Transverse colon (tissue), 4 donors: ENCODE data around the gene CENPH. TPM values are rescaled to one million over a fixed set of nuclear protein-coding genes. Genes with fewer than 3 reads are reported as not detected.

Experiments used
- DNase-seq: peaks from one replicate; pipeline ENCODE4 v3.0.0-alpha.2; 2019
- H3K27ac ChIP-seq, 4 donors: fragments of 200-600 bp; sonication (generic); 2 replicates each; pipeline ENCODE4 v1.5.1; 2016 to 2018; ENCODE audit warnings: inconsistent platforms in 4 of 4
- H3K27me3 ChIP-seq: fragments of 200-600 bp; sonication (generic); 2 replicates; pipeline ENCODE4 v1.5.1; 2017; ENCODE audit warnings: inconsistent platforms
- H3K36me3 ChIP-seq, 4 donors: fragments of 200-600 bp; sonication (generic); 2 replicates each; pipeline ENCODE4 v1.5.1; 2017 to 2019; ENCODE audit warnings: inconsistent platforms in 4 of 4
- H3K4me1 ChIP-seq, 4 donors: fragments of 200-600 bp; sonication (generic); 2 replicates each; pipeline ENCODE4 v1.5.1; 2017 to 2020; ENCODE audit warnings: inconsistent platforms in 4 of 4
- H3K4me3 ChIP-seq, 4 donors: fragments of 200-600 bp; sonication (generic); 1 replicate in 1 of 4; 2 replicates in 3 of 4; pipeline versions ENCODE4 v1.5.1 to v1.6.1; 2017 to 2019; ENCODE audit warnings: inconsistent platforms in 4 of 4
- H3K9me3 ChIP-seq, 2 donors: fragments of 200-600 bp; sonication (generic); 2 replicates each; pipeline ENCODE4 v1.5.1; 2017 to 2019; ENCODE audit warnings: inconsistent platforms in 2 of 2
- EP300 ChIP-seq: sonication (generic); formaldehyde crosslinking; IDR thresholded peaks from one replicate; pipeline ENCODE4 v1.6.1; 2017; ENCODE audit warnings: antibody characterized with exemption, low read depth
- POLR2A ChIP-seq: fragments of 450-650 bp; IDR thresholded peaks from one replicate; pipeline ENCODE4 v1.6.1; 2016; ENCODE audit warnings: antibody characterized with exemption, mild to moderate bottlenecking, moderate library complexity
- POLR2AphosphoS5 ChIP-seq, 3 donors: sonication (generic); formaldehyde crosslinking; IDR thresholded peaks; one replicate each; pipeline ENCODE4 v1.6.1; 2016; ENCODE audit warnings: antibody characterized with exemption in 3 of 3
- WGBS, 2 donors: methylation state at CpG; one replicate each; pipeline ENCODE4 v1.1.5; 2018; ENCODE audit warnings: low coverage in 1 of 2; 5-methylcytosine and 5-hydroxymethylcytosine counted together
- in situ Hi-C, 4 donors: fragments of 200-750 bp; cut with MboI; loops; one replicate each; pipeline versions ENCODE4 v1.15.0 to v1.15.1; 2017; ENCODE audit warnings: low sequenced_read_pairs in 3 of 4, low pct_ligation_motif_present in 1 of 4, low pct_unique_long_range_greater_than_20kb in 1 of 4
- intact Hi-C: fragments of 100-400 bp; cut with DNase I; formaldehyde crosslinking; loops from one replicate; pipeline ENCODE4 v1.15.1; 2023; ENCODE audit warnings: low total_unique reads
- total RNA-seq, 4 donors: library from RNA; depleted of rRNA; stranded (reverse); fragments of >200 nt; gene quantifications; one replicate each; pipeline ENCODE4 v1.1.0, GENCODE V29; 2016
- TF ChIP-seq, protein P1 (sequence below), 5 experiments: fragments of 200-600 bp in 3 of 5; fragments of 450-650 bp in 2 of 5; sonication (generic) in 3 of 5; IDR thresholded peaks; 1 replicate in 2 of 5; 2 replicates in 3 of 5; pipeline ENCODE4 v1.5.1; 2016 to 2017; ENCODE audit warnings: antibody characterized with exemption in 5 of 5, inconsistent platforms in 3 of 5, mild to moderate bottlenecking in 2 of 5, moderate library complexity in 1 of 5

CENPH gene
- total RNA-seq, 4 donors from 2014 or later = 1.2 to 4.4 TPM; not detected in 2

DNA sequence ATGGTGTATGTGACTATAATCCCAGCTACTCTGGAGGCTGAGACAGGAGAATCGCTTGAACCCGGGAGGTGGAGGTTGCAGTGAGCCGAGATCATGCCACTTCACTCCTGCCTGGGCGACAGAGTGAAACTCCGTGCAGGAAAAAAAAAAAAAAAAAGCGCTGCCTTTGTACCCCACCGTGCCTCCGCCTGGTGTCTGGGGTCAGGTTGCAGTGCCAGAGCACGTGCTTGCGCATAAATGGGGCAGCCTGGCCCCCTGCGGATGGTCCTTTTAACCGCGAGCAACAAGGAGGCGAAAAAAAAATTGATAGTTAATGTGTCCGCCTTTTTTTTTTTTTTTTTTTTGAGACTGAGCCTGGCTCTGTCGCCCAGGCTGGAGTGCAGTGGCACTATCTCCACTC is 28.7 kb upstream of the CENPH start:
- H3K9me3 ChIP-seq = no peaks in the 10 kb centered on the region
- in situ Hi-C loops = loop anchor here in 1 of 4 donors (25.0 kb wide), 1 partner anchor 177 kb away; the partner anchor contains the start of gene CCDC125
- no peak overlapping the region for H3K27ac ChIP-seq
- H3K36me3 ChIP-seq = no peaks in the 10 kb centered on the region
- H3K4me1 ChIP-seq = no peaks in the 10 kb centered on the region
- DNase-seq = no peak
- H3K4me3 ChIP-seq = no peak overlapping the region
- 94 to 100% methylated on average over 1 to 16 of the region's 16 CpGs for WGBS, 2 donors
- TF ChIP-seq POLR2AphosphoS5 (IDR thresholded peaks at IDR 0.05) = no peak
- no peak for TF ChIP-seq POLR2A
- TF ChIP-seq EP300 = no peak
- TF ChIP-seq, protein P1, sequence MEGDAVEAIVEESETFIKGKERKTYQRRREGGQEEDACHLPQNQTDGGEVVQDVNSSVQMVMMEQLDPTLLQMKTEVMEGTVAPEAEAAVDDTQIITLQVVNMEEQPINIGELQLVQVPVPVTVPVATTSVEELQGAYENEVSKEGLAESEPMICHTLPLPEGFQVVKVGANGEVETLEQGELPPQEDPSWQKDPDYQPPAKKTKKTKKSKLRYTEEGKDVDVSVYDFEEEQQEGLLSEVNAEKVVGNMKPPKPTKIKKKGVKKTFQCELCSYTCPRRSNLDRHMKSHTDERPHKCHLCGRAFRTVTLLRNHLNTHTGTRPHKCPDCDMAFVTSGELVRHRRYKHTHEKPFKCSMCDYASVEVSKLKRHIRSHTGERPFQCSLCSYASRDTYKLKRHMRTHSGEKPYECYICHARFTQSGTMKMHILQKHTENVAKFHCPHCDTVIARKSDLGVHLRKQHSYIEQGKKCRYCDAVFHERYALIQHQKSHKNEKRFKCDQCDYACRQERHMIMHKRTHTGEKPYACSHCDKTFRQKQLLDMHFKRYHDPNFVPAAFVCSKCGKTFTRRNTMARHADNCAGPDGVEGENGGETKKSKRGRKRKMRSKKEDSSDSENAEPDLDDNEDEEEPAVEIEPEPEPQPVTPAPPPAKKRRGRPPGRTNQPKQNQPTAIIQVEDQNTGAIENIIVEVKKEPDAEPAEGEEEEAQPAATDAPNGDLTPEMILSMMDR (IDR thresholded peaks at IDR 0.05) = no peak
- H3K27me3 ChIP-seq = no peaks in the 10 kb centered on the region
- intact Hi-C loops = no loop called here

DNA sequence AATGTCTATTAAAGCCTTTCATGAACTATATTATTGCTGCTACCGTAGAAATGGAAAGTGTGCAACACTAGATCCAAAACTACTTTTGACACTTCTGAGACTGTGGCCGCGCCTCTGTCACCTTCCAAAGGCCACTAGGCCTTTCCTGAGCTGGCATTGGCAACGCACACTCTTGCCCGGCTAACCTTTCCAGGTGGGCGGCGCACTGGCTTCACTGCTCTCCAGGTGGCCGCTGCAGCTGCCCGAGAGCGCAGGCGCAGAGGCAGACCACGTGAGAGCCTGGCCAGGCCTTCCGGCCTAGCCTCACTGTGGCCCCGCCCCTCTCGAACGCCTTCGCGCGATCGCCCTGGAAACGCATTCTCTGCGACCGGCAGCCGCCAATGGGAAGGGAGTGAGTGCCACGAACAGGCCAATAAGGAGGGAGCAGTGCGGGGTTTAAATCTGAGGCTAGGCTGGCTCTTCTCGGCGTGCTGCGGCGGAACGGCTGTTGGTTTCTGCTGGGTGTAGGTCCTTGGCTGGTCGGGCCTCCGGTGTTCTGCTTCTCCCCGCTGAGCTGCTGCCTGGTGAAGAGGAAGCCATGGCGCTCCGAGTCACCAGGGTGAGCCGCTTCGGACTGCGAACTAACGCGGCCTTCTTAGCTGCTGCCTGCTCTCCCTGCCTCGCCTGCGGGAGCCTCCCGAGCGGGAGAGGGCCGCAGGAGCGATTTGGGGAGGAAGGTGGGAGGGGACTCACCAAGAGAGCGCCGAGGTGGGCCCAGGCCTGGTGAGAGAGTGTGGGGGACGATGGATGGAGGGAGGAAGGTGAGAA is 22.5 kb upstream of the CENPH start, which contains the start of gene CCNB1:
Gene CCNB1 (plus strand): TSS at position 465 of the 807 bp plus-strand sequence. CDS start 113 bp downstream, at position 578.
- in situ Hi-C loops (loop anchor here in 1 of 4 donors (25.0 kb wide), 1 partner anchor 170 kb away; the partner anchor contains the start of gene CCDC125), intact Hi-C loops (no loop called here)
- peaks cover 0 to 20% (median 16%) of the 10 kb centered on the region in 4 donors for H3K4me1 ChIP-seq
- peak within 1 kb of the TSS; percentile 50 to 81 (median 59) for H3K4me3 ChIP-seq
- H3K36me3 ChIP-seq = no peaks in the 10 kb centered on the region
- H3K27me3 ChIP-seq = no peaks in the 10 kb centered on the region
- peak within 1 kb of the TSS; percentile 59 to 70 (median 64) for H3K27ac ChIP-seq
- DNase-seq = peak; percentile 98
- TF ChIP-seq POLR2A (no peak), POLR2AphosphoS5 (IDR thresholded peaks at IDR 0.05) (peak in 1 of 3 donors; percentile 25)
- TF ChIP-seq, protein P1 (IDR thresholded peaks at IDR 0.05) = peak in 1 of 5 experiments; percentile 16
- no peaks in the 10 kb centered on the region for H3K9me3 ChIP-seq
- 1 to 27% methylated on average over 3 to 48 of the region's 50 CpGs for WGBS, 2 donors

DNA sequence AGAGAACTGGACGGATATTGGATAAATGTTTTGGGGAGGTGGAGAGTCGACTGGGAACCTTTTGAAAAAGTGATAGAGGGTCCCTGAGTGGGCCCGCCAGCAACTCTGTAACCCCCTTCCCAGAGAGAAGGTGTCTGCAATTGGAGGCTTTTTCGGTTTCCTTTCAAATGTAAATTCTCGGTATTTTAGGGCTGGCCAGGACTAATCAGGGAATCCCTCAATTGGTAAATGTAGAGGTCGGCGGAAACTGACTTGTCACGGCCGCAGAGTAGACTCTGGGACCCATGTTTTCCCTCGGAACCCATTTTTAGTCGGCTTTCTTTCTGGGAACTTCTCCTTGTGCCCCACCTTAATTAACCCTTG is 21.9 kb upstream of the CENPH start:
- 0 to 1% methylated on average over 5 to 11 of the region's 11 CpGs for WGBS, 2 donors
- no peak for TF ChIP-seq POLR2A
- TF ChIP-seq, protein P1 (IDR thresholded peaks at IDR 0.05) = no peak
- TF ChIP-seq POLR2AphosphoS5 (IDR thresholded peaks at IDR 0.05) = no peak
- TF ChIP-seq EP300 = no peak
- Histone ChIP-seq H3K27me3 (no peaks in the 10 kb centered on the region), H3K4me1 (peaks cover 0 to 20% (median 16%) of the 10 kb centered on the region in 4 donors), H3K4me3 (peak overlapping the region; percentile 50 to 81 (median 59)), H3K36me3 (no peaks in the 10 kb centered on the region), H3K9me3 (no peaks in the 10 kb centered on the region), H3K27ac (peak overlapping the region; percentile 59 to 70 (median 64))
- in situ Hi-C loops = loop anchor here in 1 of 4 donors (25.0 kb wide), 1 partner anchor 170 kb away; the partner anchor contains the start of gene CCDC125
- intact Hi-C loops = no loop called here
- no peak for DNase-seq

DNA sequence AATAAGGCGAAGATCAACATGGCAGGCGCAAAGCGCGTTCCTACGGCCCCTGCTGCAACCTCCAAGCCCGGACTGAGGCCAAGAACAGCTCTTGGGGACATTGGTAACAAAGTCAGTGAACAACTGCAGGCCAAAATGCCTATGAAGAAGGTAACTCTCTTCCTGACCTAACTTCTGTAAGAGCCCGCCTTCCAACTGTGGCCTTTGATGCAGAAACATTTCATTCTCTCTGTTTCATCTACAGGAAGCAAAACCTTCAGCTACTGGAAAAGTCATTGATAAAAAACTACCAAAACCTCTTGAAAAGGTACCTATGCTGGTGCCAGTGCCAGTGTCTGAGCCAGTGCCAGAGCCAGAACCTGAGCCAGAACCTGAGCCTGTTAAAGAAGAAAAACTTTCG is 21.5 kb upstream of the CENPH start:
- Histone ChIP-seq H3K4me3 (peak overlapping the region in 3 of 4 donors; percentile 50 to 81 (median 68)), H3K27ac (peak overlapping the region in 3 of 4 donors; percentile 59 to 69 (median 60)), H3K4me1 (peaks cover 0 to 20% (median 16%) of the 10 kb centered on the region in 4 donors), H3K36me3 (no peaks in the 10 kb centered on the region), H3K9me3 (no peaks in the 10 kb centered on the region), H3K27me3 (no peaks in the 10 kb centered on the region)
- WGBS, 2 donors = 42 to 100% methylated on average over 1 to 8 of the region's 8 CpGs
- in situ Hi-C loops (loop anchor here in 1 of 4 donors (25.0 kb wide), 1 partner anchor 169 kb away; the partner anchor contains the start of gene CCDC125), intact Hi-C loops (no loop called here)
- no peak for DNase-seq
- TF ChIP-seq POLR2A (no peak), POLR2AphosphoS5 (IDR thresholded peaks at IDR 0.05) (no peak), EP300 (no peak)
- TF ChIP-seq, protein P1 (IDR thresholded peaks at IDR 0.05) = no peak
